ENCODE measurements around the gene KLHL14.

Gene KLHL14

DNA sequence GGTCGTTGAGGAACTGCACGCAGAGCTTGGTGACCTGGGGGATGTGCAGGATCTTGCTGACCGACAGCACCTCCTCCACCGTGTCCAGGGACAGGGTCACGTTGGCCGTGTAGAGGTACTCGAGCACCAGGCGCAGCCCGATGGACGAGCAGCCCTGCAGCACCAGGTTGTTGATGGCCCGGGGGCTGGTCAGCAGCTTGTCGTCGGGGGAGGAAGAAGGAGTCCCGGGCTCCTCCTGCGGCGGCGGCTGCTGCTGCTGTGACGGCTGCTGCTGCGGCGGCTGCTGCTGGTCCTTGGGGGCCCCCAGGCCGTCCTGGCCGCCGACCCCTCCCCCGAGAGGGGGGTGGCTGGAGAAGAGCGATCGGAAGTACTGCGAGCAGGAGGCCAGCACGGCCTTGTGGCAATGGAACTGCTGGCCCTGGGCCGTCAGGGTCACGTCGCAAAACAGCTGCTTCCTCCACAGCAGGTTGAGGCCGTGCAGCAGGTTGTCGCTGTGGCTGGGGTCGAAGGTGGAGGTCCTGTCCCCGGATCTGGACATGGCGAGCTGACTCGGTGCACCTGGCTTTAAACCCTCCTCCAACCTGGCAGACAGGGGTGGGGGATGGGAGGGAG, 2.7 kb downstream of the KLHL14 start:
- no peak for DNase-seq

DNA sequence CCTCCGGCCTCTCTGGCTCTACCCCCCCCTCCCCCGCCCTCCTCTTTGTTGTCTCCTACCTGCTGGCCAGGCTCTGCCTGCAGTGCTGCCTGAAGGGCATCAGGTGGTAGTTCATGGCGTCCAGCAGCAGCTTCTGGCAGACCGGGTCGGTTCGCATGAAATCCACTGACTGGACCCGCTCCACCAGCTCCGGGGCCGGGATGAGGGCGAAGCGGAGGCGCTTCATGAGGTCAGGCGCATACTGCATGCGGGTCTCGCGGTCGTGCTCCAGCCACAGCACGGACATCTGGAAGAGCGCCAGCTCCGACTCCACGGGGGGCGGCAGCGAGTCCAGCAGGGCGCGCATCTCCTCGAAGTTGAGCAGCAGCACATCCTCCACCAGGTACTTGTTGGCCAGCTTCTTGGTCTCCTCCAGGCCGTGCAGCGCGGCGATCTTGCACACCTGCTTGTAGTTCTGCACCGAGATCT, 3.2 kb downstream of the KLHL14 start:
- DNase-seq, result no peak

DNA sequence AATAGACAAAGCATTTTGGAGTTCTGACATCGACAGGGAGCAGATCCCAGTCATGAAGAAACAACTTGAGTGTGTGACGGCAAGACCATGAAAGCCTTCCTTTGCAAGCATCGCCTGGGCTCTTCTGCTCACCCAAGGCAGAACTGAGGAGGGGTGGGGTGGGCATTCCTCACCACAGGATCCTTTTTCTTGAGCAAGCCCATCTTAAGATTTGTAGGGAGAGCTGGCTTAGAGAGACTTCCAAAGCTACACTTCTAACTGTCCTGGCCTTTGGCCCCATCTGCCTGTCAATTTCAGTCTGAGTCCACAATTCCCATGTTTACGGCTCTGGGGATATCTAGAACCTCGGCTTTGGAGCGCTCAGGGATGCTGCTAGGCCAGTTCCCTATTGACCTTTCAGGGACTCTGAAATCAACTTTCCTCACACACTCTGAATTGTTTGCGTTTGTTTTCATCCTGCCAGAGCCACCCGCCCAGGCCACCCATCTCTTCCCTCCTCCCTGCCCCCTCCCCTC, 3.7 kb downstream of the KLHL14 start:
- no peak for DNase-seq

DNA sequence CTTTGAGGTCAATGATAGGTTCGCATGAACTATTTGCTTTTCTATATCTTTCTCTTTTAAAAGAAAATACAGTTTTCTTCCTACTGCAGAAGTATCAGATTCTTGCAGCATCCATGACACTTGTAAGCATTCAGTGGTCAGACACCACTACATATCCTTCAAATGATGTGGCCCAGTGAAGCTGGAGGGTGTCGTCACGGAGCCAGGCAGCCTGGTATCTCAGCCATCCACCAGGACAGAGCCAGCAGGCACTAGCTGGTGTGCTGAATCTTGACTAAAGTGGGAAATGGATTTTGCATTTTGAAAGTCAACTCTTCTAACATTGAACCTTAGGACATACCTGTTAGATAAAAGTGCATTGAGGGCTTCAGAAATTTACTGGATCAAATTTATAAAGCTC, 5.4 kb downstream of the KLHL14 start:
- DNase-seq, result no peak

DNA sequence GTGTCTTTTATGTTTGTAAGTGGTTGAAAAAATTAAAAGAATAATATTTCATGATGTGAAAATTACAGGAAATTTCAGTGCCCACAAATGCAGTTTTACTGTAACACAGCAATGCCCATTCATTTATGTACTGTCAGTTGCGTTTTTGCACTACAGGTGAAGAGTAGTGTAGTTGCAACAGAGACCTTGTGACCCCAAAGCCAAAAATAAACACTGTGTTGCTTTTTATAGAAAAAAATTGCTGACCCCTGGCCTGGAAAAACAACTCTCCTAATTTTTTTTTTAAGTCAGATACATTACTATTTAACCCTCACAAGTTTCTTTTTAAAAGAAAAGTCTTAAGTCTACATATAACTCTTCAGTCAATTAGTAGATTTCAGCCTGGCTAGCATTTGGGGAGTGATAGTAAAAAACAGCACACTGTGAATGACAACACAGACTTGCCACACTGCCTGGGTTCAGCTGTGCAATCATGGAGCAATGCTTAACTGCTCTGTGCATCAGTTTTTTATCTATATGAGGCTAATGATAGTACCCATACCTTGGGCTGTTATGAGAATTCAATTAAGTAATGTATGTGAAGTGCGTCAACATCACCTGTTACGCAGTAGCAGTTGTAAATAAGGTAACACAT, 8.1 kb downstream of the KLHL14 start:
- no peak for DNase-seq

DNA sequence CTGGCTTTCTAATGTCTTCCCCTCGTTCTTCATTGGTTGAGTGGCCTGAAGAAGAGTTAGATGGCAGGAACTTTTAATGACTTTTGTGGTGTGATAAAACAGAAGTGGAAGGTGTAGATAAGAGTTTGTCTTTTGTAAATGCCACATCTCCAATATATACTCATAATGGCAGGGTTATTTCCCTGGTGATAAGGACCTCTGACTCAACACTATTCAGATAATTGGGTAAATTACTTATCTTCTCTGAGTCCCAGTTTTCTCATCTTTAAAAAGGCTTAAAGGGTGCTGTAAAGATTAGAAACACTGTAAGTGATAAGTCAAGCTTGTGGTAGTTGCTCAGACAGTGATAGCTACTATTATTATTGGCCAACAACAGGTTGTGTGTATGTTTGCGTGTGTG, 9.5 kb downstream of the KLHL14 start:
- no peak for DNase-seq

DNA sequence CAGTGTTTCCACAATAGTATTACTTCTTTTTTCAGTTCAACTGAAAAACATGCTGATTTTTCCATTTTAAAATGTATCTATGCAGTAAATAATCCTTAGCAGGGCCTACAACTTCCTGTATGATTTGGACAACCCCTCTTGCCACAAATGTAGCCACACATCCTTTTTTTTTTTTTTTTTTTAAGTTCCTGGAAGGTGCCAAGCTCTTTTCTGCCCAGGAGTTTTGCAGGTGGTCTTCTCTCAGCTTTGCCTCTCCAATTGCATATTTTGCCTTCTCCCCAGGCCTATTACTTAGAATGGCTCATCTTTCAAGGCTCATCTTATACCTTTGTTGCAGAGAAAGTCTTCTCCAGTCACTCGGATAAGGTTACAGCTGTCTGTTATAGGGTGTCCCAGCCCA, 11.6 kb downstream of the KLHL14 start:
- DNase-seq, result no peak

DNA sequence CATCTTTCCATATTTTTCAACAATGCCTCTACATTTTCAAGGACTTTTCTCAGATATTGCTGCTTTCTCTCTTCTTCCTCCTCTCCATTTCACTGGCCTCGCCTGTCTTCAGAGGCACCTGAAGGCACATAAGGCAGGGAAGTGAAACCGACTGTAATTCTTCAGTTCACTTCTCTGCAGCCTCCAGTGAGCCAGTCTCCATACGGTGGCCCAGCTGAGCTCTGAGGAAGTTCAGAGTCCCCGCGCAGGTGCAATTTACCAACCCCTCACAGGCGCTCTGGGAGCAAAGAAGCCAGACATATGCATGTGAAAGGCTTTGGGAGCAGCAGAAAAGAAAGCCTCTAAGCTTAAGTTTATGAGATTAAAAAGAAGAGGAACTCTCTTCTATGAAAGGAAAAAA, 12.4 kb downstream of the KLHL14 start:
- DNase-seq, result no peak

DNA sequence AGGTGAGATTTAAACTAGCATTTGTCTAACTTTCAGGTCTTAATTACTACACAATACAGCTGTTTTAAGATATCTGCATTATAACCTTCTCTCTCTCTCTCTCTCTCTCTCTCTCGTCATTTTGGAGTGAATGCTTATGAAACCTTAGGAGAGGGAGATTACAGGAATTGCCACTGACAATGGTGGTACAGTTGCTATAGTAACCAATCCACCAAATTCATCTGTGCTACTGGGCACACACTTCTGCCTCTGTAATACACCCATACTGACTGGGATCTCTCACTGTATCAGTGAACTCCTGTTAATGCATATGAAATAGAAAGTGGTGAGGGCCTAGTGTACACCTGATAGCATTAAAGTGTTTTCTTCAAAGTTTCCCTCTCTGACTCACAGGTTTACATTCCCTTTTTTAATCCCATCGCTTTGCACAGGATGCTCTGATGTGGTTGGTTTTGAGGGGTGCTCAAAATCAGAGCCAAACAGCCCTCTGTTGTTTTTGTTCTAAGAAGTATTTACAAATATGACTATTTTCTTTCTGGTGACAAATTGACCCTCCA, 13.1 kb downstream of the KLHL14 start:
- DNase-seq, result no peak

DNA sequence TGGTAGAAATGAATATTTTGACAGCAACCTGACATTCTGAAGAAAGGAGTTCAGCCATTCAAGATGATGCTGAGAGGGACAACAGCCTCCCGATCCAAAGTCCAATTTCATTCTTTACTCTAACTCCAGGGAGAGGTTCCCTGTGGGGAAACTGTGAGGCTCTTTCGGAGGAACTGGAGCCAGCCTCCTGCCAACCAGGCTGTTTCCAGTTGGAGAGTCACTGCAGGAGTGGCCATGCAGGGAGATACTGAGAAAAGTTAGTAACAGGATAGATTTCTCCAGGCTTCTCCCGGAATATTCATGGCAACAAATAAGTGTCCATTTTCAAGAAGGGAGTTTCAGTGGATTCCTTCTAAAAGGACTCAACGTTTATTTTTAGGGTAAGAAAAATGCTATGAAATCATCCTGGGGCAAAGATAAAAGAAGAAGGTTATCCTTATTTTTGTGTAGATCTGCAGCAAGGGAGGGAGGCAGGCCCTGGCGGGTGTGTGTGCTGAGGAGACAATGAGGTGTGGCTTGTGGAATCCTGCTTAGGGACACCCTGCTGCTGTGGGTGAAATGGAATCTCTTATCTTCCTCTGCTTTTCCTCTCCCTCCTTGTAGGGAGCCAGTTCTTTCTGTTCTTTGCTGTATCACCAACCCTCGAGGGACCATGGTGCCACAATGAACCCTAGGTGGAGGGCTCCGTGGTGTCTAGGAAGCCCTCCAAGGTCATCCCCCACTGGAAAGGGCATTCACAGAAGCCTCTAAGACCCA, 18.1 kb downstream of the KLHL14 start:
- no peak for DNase-seq

DNA sequence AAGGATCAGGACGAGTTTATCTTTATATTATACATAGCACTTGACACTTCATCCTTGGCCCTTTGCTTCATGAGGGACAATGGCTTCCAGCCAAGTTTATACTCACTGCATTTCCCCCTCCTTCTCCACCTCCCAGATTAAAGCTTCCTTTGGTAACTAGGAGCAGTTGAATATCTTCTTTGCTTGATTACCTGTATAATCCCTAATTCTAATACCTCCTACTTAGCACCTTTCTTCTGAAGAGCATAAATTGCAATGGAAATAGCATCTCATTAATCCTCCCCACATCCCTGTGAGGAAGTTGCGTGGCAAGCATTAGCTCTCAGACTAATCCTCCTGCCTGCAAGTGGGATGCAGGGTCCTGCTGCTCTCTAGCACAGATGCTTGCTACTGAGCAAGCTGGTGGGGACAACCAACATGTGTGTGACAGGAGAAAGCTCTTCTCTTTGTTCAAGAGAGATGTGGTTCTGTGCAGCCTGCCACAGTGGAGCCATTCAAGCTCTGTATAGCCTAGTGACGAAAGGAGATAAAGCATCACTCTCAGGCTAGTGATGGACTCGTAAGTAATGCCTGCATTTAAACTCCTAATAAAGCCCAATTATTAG, 19.1 kb downstream of the KLHL14 start:
- no peak for DNase-seq

DNA sequence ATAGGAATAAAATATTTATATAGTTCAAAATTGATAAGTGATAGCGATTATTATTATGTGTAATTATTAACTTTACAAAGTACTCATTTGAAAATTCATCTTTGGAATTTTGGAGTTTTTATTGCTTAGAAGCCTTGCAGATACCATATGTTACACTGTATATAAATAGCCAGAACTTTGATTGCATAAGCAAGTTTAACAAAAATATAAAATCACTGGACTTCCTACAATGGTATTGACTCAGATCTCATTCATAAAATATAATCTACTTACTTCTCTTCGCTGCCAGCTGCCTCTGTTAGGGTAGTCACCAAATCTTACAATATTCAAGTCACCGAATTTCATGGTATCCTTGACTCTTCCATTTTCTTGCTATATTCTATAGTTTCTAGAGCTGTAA, 22.5 kb downstream of the KLHL14 start:
- no peak for DNase-seq

DNA sequence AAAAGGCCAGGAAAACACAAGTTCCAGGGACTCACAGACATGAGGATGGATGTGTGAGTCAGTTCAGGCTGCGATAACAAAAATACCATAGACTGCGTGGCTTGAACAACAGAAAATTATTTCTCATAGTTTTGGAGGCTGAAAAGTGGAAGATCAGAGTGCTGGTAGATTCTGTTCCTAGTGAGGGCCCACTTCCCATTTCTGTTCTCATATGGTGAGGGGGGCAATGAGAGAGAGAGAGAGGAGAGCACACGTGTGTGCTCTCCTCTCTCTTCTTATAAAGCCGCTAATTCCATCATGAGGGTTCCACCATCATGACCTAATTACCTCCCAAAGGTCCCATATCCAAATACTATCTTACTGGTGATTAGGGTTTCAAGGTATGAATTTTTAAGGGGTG, 23.0 kb downstream of the KLHL14 start:
- no peak for DNase-seq

DNA sequence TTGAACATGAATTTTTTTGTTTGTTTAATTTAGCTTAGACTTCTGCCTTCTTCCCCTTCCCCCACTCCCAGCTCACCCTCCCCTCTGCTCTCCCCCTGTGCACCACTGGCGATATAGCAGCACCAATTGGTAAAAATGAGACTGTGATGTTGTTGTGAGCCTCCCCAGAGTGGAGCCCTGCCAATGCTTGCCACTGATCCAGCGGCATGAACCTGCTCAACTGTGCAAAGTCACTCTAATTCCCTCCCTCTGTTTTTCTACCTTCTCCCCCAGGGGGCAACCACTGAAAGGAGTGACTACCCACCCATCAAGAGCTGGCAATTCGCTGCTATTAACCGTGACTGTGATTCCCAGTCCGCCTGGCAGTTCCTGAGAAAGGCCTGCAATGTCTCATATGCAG, 30.2 kb downstream of the KLHL14 start:
- DNase-seq, result no peak

DNA sequence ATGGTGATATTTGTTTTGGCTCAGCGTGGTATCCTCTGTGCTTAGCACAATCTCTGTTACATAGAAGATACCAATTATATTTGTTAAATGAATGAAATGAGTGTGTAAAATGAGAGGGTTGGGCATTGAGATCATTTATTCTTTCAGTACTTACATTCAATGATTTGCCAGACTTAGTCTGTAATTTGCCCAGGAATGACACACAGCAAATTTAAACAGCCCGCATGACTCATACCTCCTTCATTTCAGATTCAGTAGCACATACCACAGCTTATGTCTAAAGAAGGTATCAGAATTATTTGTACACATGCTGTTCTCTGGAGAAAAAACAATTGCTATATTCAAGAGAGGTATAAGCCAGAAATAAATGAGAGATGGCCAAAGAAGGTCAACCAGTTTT, 37.0 kb downstream of the KLHL14 start:
- DNase-seq, result no peak

DNA sequence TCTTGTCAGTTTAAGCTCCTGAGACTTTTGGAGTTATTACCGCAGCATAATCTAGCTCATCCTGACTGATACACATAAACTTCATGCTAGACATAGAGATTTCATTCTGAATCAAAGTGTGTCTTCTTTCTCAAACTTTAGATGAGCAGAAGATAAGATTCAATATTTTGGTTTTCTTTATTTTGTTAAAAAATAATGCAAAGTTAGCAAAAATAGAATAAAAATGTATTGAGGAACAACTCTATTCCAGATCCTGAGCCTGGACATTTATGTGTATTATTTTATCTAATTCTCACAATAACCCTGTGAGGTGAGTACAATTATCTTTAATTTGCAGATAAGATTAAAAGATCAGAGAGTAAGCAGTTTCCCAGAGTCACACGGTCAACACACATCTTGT, 38.4 kb downstream of the KLHL14 start:
- DNase-seq, result no peak

DNA sequence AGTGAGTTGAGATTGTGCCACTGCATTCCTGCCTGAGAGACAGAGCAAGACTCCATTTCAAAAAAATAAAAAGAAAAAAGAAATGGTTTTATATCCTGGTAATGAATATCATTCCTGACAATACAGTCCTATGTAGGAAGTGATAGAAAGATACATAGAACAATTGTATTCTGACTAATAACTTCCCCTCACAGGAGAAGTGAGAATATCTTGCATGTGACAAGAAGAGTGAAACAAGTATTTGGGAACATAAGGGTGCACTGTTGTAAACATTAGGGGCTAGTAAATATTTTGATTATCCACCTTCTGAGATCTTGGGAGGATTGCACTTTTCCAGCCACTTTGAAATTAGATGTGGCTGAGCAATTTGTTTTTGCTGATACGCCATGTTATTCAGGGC, 40.7 kb downstream of the KLHL14 start:
- DNase-seq, result no peak

DNA sequence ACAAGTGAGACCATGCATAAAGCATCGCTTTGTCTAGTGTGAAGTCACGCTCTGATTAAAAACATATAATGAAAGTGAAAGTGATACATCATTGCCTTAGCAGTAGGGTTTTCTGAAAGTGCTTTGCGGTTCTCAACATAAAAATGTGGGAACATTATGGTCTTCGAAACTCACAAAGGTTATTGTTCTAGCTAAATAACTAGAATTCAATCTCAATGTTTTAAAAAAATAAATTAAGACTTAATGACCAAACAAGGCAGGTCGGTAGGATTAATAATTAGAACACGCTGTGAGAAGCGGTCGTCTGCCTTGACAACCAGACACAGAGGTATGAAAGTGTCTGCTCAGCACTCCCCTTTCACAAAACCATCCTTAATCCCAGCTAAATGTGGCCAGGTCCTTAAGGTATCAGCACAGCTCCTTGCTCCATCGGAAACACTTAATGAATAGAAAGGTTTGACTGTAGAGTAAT, 42.2 kb downstream of the KLHL14 start:
- DNase-seq, result no peak

DNA sequence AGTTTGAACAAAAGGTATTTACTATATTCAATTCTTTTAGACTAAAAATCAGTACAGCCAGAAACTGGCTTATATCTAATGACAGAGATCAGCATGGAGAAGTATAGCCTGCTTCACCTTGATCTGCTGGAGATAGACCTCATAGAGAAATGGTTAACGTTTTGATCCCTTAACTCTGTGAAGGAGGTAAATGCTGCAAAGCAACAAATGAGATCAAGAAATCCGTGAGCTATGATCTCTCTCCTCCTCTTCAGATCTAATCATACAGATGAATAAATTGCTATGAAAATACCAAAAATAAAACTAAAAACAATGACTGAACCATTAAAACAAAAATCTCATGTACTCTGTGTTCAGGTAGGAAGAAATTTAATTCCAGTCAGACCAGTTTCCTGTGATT, 42.8 kb downstream of the KLHL14 start:
- DNase-seq, result no peak

DNA sequence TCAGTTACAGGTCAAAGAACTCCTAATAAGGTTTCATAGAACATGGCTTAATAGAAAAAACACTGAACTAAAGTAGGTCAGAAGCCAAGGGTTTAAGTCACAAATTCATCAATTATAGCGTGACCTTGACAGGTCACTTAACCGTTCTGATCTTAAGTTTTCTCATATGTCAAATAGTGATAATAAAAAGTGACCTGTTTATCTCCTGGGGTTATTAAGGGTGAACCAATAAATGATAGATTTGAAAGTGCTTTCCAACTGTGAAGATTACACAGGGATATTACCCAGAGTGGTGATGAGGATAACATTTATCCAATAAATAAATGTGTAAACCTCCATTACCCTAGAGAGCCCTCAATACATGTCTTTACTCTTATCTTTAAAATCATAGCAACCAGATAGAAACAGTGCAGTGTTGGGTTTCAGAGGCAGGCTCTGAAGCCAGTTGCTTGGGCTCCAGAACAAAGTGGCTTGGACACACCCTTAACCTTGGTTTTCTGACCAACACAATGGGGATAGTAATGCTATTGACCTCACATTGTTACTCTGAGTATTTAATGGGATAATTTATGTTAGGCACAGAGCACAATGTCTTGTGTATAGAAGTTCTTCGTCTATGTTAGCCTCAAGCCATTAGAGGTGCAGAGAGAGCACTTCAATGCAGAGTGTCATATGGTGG, 48.6 kb downstream of the KLHL14 start:
- no peak for DNase-seq

DNA sequence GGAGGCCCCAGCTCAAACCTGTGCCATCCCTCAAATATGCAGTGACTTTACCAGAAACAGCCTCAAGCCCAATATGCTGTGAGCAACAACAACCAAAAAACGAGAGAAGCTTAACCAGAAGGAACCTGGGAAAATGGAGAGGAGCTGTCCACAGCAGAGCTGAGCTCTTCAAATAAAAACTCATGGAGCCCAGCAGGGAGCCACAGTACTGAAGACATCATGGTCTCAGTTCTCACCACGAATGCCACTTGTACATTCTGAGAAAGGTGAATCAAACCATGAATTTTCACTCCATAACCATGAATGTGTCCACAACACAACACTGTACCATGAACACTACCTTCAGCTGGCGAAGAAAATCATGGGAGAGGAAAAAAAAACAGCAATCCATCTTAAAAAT, 50.5 kb downstream of the KLHL14 start:
- no peak for DNase-seq

DNA sequence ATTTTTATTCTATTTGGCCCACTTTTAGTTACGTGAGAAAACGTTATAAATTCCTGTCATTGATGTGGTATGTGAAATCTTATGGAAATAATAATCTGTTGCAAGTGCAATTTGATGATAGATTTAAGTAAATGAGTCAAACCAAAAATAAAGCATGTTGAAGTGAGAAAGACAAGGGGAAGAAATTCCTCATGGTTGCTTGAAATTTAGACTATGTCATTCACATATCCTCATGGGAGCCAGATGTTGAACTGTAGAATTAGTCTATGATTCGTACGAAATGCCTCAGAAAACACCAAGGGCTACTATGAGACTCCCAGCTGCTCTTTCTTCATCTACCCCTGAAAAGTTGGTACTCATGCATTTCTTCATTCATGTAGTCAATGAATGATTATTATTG, 55.7 kb downstream of the KLHL14 start:
- DNase-seq, result no peak
